Activated CD4-positive, alpha-beta T cell treated with anti-CD3 and anti-CD28 coated beads, Interleukin-10, Interleukin-2, amounts not matched to agents 100 ng/mL and 50 ng/mL, durations not matched to agents 16 hours and 8 hours (primary cell): ENCODE measurements around the gene MAD2L1.

Experiments
- DNase-seq: peaks from one replicate; pipeline ENCODE4 v3.0.0-alpha.2; 2020

MAD2L1 gene

GRCh38 chr4:120056246-120056645, 10.4 kb downstream of the MAD2L1 start:
- DNase-seq = no peak

GRCh38 chr4:120055795-120056194, 10.9 kb downstream of the MAD2L1 start:
- no peak for DNase-seq

GRCh38 chr4:120055162-120055561, 11.5 kb downstream of the MAD2L1 start:
- no peak for DNase-seq

- DNase-seq = no peak
Observed at GRCh38 chr4:120053911-120054310, 12.7 kb downstream of the MAD2L1 start.

GRCh38 chr4:120052856-120053255, 13.8 kb downstream of the MAD2L1 start:
- no peak for DNase-seq

GRCh38 chr4:120051253-120051652, 15.4 kb downstream of the MAD2L1 start:
- no peak for DNase-seq

- peak; percentile 74 for DNase-seq
Observed at GRCh38 chr4:120049732-120050494, 16.7 kb downstream of the MAD2L1 start.

- no peak for DNase-seq
Observed at GRCh38 chr4:120043828-120044227, 22.8 kb downstream of the MAD2L1 start.

- no peak for DNase-seq
Observed at GRCh38 chr4:120037411-120037810, 29.2 kb downstream of the MAD2L1 start.

GRCh38 chr4:120034913-120035312, 31.7 kb downstream of the MAD2L1 start:
- DNase-seq = no peak

GRCh38 chr4:120026853-120027252, 39.8 kb downstream of the MAD2L1 start:
- no peak for DNase-seq

- DNase-seq = no peak
Observed at GRCh38 chr4:120025516-120025915, 41.1 kb downstream of the MAD2L1 start.

GRCh38 chr4:120018786-120019185, 47.9 kb downstream of the MAD2L1 start:
- DNase-seq = no peak

GRCh38 chr4:120017939-120018692, 48.5 kb downstream of the MAD2L1 start:
- DNase-seq = no peak

GRCh38 chr4:120011725-120012124, 54.9 kb downstream of the MAD2L1 start:
- no peak for DNase-seq

GRCh38 chr4:120010646-120011045, 56.0 kb downstream of the MAD2L1 start:
- DNase-seq = no peak

GRCh38 chr4:120009731-120010130, 56.9 kb downstream of the MAD2L1 start:
- no peak for DNase-seq

- no peak for DNase-seq
Observed at GRCh38 chr4:120008957-120009356, 57.7 kb downstream of the MAD2L1 start.

- DNase-seq = peak; percentile 2
Observed at GRCh38 chr4:120007896-120008436, 58.7 kb downstream of the MAD2L1 start.

- no peak for DNase-seq
Observed at GRCh38 chr4:120007191-120007871, 59.3 kb downstream of the MAD2L1 start.
